ENCODE measurements around the gene GNL2. TPM values are rescaled to one million over a fixed set of nuclear protein-coding genes. Genes with fewer than 3 reads are reported as not detected.
A peak's percentile ranks its signal among the peaks of the same experiment; 100 is the strongest.

The GNL2 gene
- total and polyA plus RNA-seq, 9 of the 15 experiments (the other 6 are each of a cell fraction or from before 2014, with no cell fraction given), result 156 to 371 (median 263) TPM

DNA sequence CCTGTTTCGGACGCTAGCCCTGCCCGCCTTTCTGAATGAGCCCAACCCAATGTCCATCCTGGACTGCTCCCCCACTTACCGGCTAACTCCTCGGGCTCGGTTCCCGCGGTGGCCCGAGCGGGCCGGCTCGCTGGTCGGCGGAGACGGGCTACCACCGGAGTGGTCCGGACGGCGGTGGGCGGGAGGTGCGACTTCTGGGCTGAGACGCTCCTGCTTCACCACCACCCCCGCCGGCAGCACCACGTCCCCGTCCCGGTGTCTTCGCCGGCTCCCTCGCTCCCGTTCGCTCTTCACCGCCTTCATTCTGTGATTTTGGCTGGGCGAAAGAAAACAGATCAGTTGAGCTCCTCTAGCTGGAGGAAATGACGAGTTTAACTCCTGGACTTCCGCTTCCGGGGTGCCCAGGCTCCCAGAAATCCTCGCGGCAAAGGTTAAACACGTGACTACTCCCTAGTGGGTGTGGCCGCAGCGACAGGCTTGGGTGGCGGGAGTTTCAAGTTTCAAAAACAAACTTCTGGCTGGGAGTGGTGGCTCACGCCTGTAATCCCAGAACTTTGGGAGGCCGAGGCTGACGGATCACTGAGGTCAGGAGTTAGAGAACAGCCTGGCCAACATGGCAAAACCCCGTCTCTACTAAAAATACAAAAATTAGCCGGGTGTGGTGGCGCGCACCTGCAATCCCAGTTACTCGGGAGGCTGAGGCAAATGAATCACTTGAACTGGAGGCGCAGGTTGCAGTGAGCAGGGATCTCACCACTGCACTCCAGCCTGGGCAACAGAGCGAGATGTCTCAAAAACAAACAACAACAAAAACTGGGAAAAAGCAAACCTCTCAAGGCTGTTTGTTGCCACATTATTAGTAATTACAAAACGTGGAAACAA lies 41.6 kb downstream of the GNL2 start, which contains the start of gene SNIP1 (continued):
- TF ChIP-seq THAP7 (CRISPR knock-in tag; IDR thresholded peaks at IDR 0.05) (no peak), SMAD1 (IDR thresholded peaks at IDR 0.05; ENCODE audit: low read depth, low read length, partially characterized antibody) (peak; percentile 53), HNRNPLL (IDR thresholded peaks at IDR 0.05; ENCODE audit: low read depth, low read length, poor library complexity, severe bottlenecking) (no peak), CEBPG (CRISPR knock-in tag; IDR thresholded peaks at IDR 0.05) (no peak), CEBPG (tag; conservative IDR thresholded peaks at IDR 0.05 in 1 of 2, IDR thresholded peaks at IDR 0.05 in 1 of 2) (no peak), EWSR1 (IDR thresholded peaks at IDR 0.05; ENCODE audit: borderline replicate concordance, low read depth, partially characterized antibody) (no peak), MCM5 (IDR thresholded peaks at IDR 0.05; ENCODE audit: low read depth) (no peak), U2AF2 (optimal IDR thresholded peaks at IDR 0.05; ENCODE audit: low read depth, low read length) (no peak), SMARCB1 (IDR thresholded peaks at IDR 0.05; ENCODE audit: insufficient read length, low read depth) (no peak), RB1 (IDR thresholded peaks at IDR 0.05; ENCODE audit: low read depth) (peak; percentile 49), ATF7 (IDR thresholded peaks at IDR 0.05) (peak; percentile 83), TSC22D4 (tag; IDR thresholded peaks at IDR 0.05) (no peak), STAG1 (CRISPR knock-in tag; IDR thresholded peaks at IDR 0.05; ENCODE audit: borderline replicate concordance) (no peak), ZC3H4 (CRISPR knock-in tag; IDR thresholded peaks at IDR 0.05; ENCODE audit: borderline replicate concordance) (no peak), RBFOX2 (IDR thresholded peaks at IDR 0.05; ENCODE audit: low read depth, low read length) (peak; percentile 92), ZNF133 (CRISPR knock-in tag; IDR thresholded peaks at IDR 0.05) (0 out of 2 replicates have a peak, but pooled peaks have one; percentile 27), ZBTB34 (CRISPR knock-in tag; IDR thresholded peaks at IDR 0.05) (no peak), KLF1 (tag; IDR thresholded peaks at IDR 0.05) (peak; percentile 90), MLX (CRISPR knock-in tag; conservative IDR thresholded peaks at IDR 0.05) (0 out of 4 replicates have a peak, but pooled peaks of 1 of the 2 experiments have one; percentile 57), MECOM (CRISPR knock-in tag; IDR thresholded peaks at IDR 0.05) (no peak), TCF7 (IDR thresholded peaks at IDR 0.05; ENCODE audit: borderline replicate concordance) (no peak)
- TF ChIP-seq, protein P1, sequence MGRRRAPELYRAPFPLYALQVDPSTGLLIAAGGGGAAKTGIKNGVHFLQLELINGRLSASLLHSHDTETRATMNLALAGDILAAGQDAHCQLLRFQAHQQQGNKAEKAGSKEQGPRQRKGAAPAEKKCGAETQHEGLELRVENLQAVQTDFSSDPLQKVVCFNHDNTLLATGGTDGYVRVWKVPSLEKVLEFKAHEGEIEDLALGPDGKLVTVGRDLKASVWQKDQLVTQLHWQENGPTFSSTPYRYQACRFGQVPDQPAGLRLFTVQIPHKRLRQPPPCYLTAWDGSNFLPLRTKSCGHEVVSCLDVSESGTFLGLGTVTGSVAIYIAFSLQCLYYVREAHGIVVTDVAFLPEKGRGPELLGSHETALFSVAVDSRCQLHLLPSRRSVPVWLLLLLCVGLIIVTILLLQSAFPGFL (CRISPR knock-in tag; IDR thresholded peaks at IDR 0.05), result 0 out of 2 replicates have a peak, but pooled peaks have one; percentile 29
